Measurements from ENCODE around the gene JAK1. TPM values are rescaled to one million over a fixed set of nuclear protein-coding genes. Genes with fewer than 3 reads are reported as not detected.

Gene JAK1
- total and polyA plus RNA-seq, 9 of the 15 experiments (the other 6 are each of a cell fraction or from before 2014, with no cell fraction given), result 9.7 to 44.1 (median 42.5) TPM

- TF ChIP-seq, protein P1, sequence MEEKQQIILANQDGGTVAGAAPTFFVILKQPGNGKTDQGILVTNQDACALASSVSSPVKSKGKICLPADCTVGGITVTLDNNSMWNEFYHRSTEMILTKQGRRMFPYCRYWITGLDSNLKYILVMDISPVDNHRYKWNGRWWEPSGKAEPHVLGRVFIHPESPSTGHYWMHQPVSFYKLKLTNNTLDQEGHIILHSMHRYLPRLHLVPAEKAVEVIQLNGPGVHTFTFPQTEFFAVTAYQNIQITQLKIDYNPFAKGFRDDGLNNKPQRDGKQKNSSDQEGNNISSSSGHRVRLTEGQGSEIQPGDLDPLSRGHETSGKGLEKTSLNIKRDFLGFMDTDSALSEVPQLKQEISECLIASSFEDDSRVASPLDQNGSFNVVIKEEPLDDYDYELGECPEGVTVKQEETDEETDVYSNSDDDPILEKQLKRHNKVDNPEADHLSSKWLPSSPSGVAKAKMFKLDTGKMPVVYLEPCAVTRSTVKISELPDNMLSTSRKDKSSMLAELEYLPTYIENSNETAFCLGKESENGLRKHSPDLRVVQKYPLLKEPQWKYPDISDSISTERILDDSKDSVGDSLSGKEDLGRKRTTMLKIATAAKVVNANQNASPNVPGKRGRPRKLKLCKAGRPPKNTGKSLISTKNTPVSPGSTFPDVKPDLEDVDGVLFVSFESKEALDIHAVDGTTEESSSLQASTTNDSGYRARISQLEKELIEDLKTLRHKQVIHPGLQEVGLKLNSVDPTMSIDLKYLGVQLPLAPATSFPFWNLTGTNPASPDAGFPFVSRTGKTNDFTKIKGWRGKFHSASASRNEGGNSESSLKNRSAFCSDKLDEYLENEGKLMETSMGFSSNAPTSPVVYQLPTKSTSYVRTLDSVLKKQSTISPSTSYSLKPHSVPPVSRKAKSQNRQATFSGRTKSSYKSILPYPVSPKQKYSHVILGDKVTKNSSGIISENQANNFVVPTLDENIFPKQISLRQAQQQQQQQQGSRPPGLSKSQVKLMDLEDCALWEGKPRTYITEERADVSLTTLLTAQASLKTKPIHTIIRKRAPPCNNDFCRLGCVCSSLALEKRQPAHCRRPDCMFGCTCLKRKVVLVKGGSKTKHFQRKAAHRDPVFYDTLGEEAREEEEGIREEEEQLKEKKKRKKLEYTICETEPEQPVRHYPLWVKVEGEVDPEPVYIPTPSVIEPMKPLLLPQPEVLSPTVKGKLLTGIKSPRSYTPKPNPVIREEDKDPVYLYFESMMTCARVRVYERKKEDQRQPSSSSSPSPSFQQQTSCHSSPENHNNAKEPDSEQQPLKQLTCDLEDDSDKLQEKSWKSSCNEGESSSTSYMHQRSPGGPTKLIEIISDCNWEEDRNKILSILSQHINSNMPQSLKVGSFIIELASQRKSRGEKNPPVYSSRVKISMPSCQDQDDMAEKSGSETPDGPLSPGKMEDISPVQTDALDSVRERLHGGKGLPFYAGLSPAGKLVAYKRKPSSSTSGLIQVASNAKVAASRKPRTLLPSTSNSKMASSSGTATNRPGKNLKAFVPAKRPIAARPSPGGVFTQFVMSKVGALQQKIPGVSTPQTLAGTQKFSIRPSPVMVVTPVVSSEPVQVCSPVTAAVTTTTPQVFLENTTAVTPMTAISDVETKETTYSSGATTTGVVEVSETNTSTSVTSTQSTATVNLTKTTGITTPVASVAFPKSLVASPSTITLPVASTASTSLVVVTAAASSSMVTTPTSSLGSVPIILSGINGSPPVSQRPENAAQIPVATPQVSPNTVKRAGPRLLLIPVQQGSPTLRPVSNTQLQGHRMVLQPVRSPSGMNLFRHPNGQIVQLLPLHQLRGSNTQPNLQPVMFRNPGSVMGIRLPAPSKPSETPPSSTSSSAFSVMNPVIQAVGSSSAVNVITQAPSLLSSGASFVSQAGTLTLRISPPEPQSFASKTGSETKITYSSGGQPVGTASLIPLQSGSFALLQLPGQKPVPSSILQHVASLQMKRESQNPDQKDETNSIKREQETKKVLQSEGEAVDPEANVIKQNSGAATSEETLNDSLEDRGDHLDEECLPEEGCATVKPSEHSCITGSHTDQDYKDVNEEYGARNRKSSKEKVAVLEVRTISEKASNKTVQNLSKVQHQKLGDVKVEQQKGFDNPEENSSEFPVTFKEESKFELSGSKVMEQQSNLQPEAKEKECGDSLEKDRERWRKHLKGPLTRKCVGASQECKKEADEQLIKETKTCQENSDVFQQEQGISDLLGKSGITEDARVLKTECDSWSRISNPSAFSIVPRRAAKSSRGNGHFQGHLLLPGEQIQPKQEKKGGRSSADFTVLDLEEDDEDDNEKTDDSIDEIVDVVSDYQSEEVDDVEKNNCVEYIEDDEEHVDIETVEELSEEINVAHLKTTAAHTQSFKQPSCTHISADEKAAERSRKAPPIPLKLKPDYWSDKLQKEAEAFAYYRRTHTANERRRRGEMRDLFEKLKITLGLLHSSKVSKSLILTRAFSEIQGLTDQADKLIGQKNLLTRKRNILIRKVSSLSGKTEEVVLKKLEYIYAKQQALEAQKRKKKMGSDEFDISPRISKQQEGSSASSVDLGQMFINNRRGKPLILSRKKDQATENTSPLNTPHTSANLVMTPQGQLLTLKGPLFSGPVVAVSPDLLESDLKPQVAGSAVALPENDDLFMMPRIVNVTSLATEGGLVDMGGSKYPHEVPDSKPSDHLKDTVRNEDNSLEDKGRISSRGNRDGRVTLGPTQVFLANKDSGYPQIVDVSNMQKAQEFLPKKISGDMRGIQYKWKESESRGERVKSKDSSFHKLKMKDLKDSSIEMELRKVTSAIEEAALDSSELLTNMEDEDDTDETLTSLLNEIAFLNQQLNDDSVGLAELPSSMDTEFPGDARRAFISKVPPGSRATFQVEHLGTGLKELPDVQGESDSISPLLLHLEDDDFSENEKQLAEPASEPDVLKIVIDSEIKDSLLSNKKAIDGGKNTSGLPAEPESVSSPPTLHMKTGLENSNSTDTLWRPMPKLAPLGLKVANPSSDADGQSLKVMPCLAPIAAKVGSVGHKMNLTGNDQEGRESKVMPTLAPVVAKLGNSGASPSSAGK (IDR thresholded peaks at IDR 0.05), result no peak
- TF ChIP-seq, protein P2, sequence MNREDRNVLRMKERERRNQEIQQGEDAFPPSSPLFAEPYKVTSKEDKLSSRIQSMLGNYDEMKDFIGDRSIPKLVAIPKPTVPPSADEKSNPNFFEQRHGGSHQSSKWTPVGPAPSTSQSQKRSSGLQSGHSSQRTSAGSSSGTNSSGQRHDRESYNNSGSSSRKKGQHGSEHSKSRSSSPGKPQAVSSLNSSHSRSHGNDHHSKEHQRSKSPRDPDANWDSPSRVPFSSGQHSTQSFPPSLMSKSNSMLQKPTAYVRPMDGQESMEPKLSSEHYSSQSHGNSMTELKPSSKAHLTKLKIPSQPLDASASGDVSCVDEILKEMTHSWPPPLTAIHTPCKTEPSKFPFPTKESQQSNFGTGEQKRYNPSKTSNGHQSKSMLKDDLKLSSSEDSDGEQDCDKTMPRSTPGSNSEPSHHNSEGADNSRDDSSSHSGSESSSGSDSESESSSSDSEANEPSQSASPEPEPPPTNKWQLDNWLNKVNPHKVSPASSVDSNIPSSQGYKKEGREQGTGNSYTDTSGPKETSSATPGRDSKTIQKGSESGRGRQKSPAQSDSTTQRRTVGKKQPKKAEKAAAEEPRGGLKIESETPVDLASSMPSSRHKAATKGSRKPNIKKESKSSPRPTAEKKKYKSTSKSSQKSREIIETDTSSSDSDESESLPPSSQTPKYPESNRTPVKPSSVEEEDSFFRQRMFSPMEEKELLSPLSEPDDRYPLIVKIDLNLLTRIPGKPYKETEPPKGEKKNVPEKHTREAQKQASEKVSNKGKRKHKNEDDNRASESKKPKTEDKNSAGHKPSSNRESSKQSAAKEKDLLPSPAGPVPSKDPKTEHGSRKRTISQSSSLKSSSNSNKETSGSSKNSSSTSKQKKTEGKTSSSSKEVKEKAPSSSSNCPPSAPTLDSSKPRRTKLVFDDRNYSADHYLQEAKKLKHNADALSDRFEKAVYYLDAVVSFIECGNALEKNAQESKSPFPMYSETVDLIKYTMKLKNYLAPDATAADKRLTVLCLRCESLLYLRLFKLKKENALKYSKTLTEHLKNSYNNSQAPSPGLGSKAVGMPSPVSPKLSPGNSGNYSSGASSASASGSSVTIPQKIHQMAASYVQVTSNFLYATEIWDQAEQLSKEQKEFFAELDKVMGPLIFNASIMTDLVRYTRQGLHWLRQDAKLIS (CRISPR knock-in tag; IDR thresholded peaks at IDR 0.05), result no peak
- TF ChIP-seq, protein P3, sequence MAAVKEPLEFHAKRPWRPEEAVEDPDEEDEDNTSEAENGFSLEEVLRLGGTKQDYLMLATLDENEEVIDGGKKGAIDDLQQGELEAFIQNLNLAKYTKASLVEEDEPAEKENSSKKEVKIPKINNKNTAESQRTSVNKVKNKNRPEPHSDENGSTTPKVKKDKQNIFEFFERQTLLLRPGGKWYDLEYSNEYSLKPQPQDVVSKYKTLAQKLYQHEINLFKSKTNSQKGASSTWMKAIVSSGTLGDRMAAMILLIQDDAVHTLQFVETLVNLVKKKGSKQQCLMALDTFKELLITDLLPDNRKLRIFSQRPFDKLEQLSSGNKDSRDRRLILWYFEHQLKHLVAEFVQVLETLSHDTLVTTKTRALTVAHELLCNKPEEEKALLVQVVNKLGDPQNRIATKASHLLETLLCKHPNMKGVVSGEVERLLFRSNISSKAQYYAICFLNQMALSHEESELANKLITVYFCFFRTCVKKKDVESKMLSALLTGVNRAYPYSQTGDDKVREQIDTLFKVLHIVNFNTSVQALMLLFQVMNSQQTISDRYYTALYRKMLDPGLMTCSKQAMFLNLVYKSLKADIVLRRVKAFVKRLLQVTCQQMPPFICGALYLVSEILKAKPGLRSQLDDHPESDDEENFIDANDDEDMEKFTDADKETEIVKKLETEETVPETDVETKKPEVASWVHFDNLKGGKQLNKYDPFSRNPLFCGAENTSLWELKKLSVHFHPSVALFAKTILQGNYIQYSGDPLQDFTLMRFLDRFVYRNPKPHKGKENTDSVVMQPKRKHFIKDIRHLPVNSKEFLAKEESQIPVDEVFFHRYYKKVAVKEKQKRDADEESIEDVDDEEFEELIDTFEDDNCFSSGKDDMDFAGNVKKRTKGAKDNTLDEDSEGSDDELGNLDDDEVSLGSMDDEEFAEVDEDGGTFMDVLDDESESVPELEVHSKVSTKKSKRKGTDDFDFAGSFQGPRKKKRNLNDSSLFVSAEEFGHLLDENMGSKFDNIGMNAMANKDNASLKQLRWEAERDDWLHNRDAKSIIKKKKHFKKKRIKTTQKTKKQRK (IDR thresholded peaks at IDR 0.05; ENCODE audit: borderline replicate concordance, low read depth, low read length), result no peak
- TF ChIP-seq MAFG (tag; conservative IDR thresholded peaks at IDR 0.05) (no peak), HMG20A (CRISPR knock-in tag; conservative IDR thresholded peaks at IDR 0.05) (no peak), PHB2 (IDR thresholded peaks at IDR 0.05; ENCODE audit: low read depth) (no peak), CBX5 (IDR thresholded peaks at IDR 0.05; ENCODE audit: borderline replicate concordance, low read depth) (no peak)
Observed at GRCh38 chr1:64981601-64982533, 15.5 kb upstream of the JAK1 start (continued).

All from K562 (cell line).